GM12878 (cell line): ENCODE results near the gene LIFR. TPM values are rescaled to one million over a fixed set of nuclear protein-coding genes. Genes with fewer than 3 reads are reported as not detected.

Experiments
- ATAC-seq: fragments of 200-7000 bp; cut with Tn5 transposase; 3 replicates; pipeline ENCODE4 v1.9.1; 2020; ENCODE audit warnings: mild to moderate bottlenecking, moderate library complexity
- BruUV-seq: library from RNA; stranded (reverse); fragments of 400-500 nt; replicated peaks from 2 replicates; lab custom pipeline; 2021; lab: Mats Ljungman, UMichigan
- CTCF ChIA-PET: fragments of 300-600 bp; sonication (Branson Sonifier 250); formaldehyde crosslinking; extraction: SDS; loops from one replicate; lab custom pipeline; 2021; ENCODE audit warnings: inconsistent platforms; lab: Yijun Ruan, JAX
- POLR2A ChIA-PET: fragments of 350-600 bp; formaldehyde crosslinking; extraction: SDS; loops from one replicate; lab custom pipeline; 2021; ENCODE audit warnings: inconsistent platforms; lab: Charles Lee
- RAD21 ChIA-PET: fragments of 300-600 bp; sonication (Branson Sonifier 250); formaldehyde crosslinking; loops from one replicate; lab custom pipeline; 2023; ENCODE audit warnings: antibody characterized with exemption; ENCODE audit not compliant: unreplicated experiment; lab: Charles Lee
- SMC1A ChIA-PET: fragments of 300-600 bp; sonication (Branson Sonifier 250); formaldehyde crosslinking; loops from one replicate; lab custom pipeline; 2023; ENCODE audit not compliant: unreplicated experiment, uncharacterized antibody; lab: Charles Lee
- DNase-seq: peaks from one replicate; pipeline ENCODE4 v3.0.0-alpha.2; 2011; ENCODE audit warnings: low read depth, low spot score
- FAIRE-seq: peaks from 3 replicates; lab custom pipeline; 2011; peaks lifted over from hg19 to GRCh38; lab: Jason Lieb, UNC
- H2AFZ ChIP-seq: 2 replicates; pipeline ENCODE4 v1.6.0; 2011; ENCODE audit warnings: low read depth, low read length, control low read depth; ENCODE audit not compliant: control insufficient read depth
- H3K27ac ChIP-seq: 2 replicates; pipeline ENCODE4 v1.5.1; 2011; ENCODE audit warnings: control low read depth; ENCODE audit not compliant: control insufficient read depth, insufficient read depth
- H3K27me3 ChIP-seq, 2 experiments: replicated peaks in 1 of 2; 2 replicates each; pipeline versions ENCODE4 v1.6.0 to v1.6.1; 2011; ENCODE audit warnings: low read length in 1 of 2; ENCODE audit not compliant: control insufficient read depth in 2 of 2, insufficient read depth in 2 of 2
- H3K36me3 ChIP-seq, 2 experiments: 2 replicates each; pipeline ENCODE4 v1.5.1; 2011; ENCODE audit warnings: low read length in 1 of 2; ENCODE audit not compliant: control insufficient read depth in 2 of 2, insufficient read depth in 2 of 2
- H3K4me1 ChIP-seq: 2 replicates; pipeline ENCODE4 v1.6.1; 2011; ENCODE audit warnings: mild to moderate bottlenecking, low read length, moderate library complexity, mixed read lengths; ENCODE audit not compliant: control insufficient read depth, insufficient read depth
- H3K4me2 ChIP-seq: 2 replicates; pipeline ENCODE4 v1.6.0; 2011; ENCODE audit warnings: control low read depth; ENCODE audit not compliant: control insufficient read depth, insufficient read depth
- H3K4me3 ChIP-seq: fragments of 200-600 bp; sonication (generic); 2 replicates; pipeline ENCODE4 v1.5.1; 2016
- H3K79me2 ChIP-seq: 2 replicates; pipeline ENCODE4 v1.6.0; 2011; ENCODE audit warnings: low read length; ENCODE audit not compliant: control insufficient read depth, insufficient read depth
- H3K9ac ChIP-seq: 2 replicates; pipeline ENCODE4 v1.8.0; 2011; ENCODE audit warnings: low read length, control low read depth, mixed read lengths; ENCODE audit not compliant: control insufficient read depth, insufficient read depth
- H3K9me3 ChIP-seq: replicated peaks from 3 replicates; pipeline ENCODE4 v1.5.1; 2011; ENCODE audit warnings: mild to moderate bottlenecking, low read length; ENCODE audit not compliant: control insufficient read depth, insufficient read depth
- H4K20me1 ChIP-seq: 2 replicates; pipeline ENCODE4 v1.6.0; 2011; ENCODE audit not compliant: control insufficient read depth, insufficient read depth
- BCL11A ChIP-seq: IDR thresholded peaks from 2 replicates; pipeline ENCODE4 v1.6.1; 2011; ENCODE audit warnings: low read depth, low read length
- CBX3 ChIP-seq: fragments of 200-600 bp; sonication (generic); IDR thresholded peaks from 2 replicates; pipeline ENCODE4 v1.6.1; 2016; ENCODE audit warnings: low read depth, borderline replicate concordance
- CHD2 ChIP-seq: IDR thresholded peaks from 2 replicates; pipeline ENCODE4 v1.6.1; 2011; ENCODE audit warnings: low read depth, low read length, improper control_type of control experiment, borderline replicate concordance
- KAT2A ChIP-seq: conservative IDR thresholded peaks from 2 replicates; pipeline ENCODE4 v1.6.1; 2011; ENCODE audit warnings: low read depth, low read length; ENCODE audit not compliant: control insufficient read depth
- PAX8 ChIP-seq: fragments of 450-650 bp; IDR thresholded peaks from 2 replicates; pipeline ENCODE4 v1.6.1; 2017; ENCODE audit warnings: mild to moderate bottlenecking, moderate library complexity
- RAD51 ChIP-seq: fragments of 450-650 bp; IDR thresholded peaks from 2 replicates; pipeline ENCODE4 v1.6.1; 2016; ENCODE audit warnings: moderate library complexity, mild to moderate bottlenecking, inconsistent platforms
- SMAD5 ChIP-seq: IDR thresholded peaks from 2 replicates; pipeline ENCODE4 v1.6.1; 2016; ENCODE audit warnings: antibody characterized with exemption, low read depth
- SUPT20H ChIP-seq: IDR thresholded peaks from 2 replicates; pipeline ENCODE4 v1.6.1; 2011; ENCODE audit warnings: low read depth, mild to moderate bottlenecking, low read length, moderate library complexity, borderline replicate concordance; ENCODE audit not compliant: control insufficient read depth
- SUZ12 ChIP-seq: fragments of 200-600 bp; sonication (generic); IDR thresholded peaks from one replicate; pipeline ENCODE4 v1.6.1; 2018; ENCODE audit warnings: antibody characterized with exemption, mild to moderate bottlenecking; ENCODE audit not compliant: unreplicated experiment
- TCF3 ChIP-seq: IDR thresholded peaks from 2 replicates; pipeline ENCODE4 v1.6.1; 2012; ENCODE audit warnings: low read depth, mild to moderate bottlenecking, low read length, borderline replicate concordance; ENCODE audit not compliant: insufficient read depth
- USF1 ChIP-seq: IDR thresholded peaks from 2 replicates; pipeline ENCODE4 v1.6.1; 2011; ENCODE audit warnings: borderline replicate concordance, low read depth, mild to moderate bottlenecking, moderate library complexity, mixed read lengths, low read length; ENCODE audit not compliant: insufficient read depth; ENCODE audit errors: extremely low read length
- ZBTB33 ChIP-seq: fragments of 450-650 bp; IDR thresholded peaks from 2 replicates; pipeline ENCODE4 v1.6.1; 2017; ENCODE audit warnings: mild to moderate bottlenecking
- ZZZ3 ChIP-seq: IDR thresholded peaks from 2 replicates; pipeline ENCODE4 v1.6.1; 2011; ENCODE audit warnings: low read depth; ENCODE audit not compliant: control insufficient read depth, insufficient read length
- WGBS: methylation state at CpG from one replicate; pipeline ENCODE4 v1.1.6; 2016; ENCODE audit warnings: low lambda C conversion rate; ENCODE audit not compliant: insufficient replicate concordance, insufficient coverage; ENCODE audit errors: missing lambda C conversion rate; 5-methylcytosine and 5-hydroxymethylcytosine counted together
- in situ Hi-C: fragments of 300-500 bp; cut with MboI; formaldehyde crosslinking; loops from 9 replicates; pipeline ENCODE4 v1.14.3; 2018; ENCODE audit warnings: mixed read lengths
- intact Hi-C: fragments of 100-400 bp; cut with micrococcal nuclease; formaldehyde crosslinking; loops from one replicate; pipeline ENCODE4 v1.14.2; 2022; ENCODE audit not compliant: unreplicated experiment
- polyA plus RNA-seq, 11 experiments: library from polyadenylated mRNA; depleted of rRNA in 4 of 11; unstranded in 6 of 11; stranded (reverse) in 5 of 11; fragments of >200 nt; fragmentation: Nextera tagmentation in 4 of 11; fragmentation: Illumina TruSeq in 1 of 11; extraction: Ambion mirVana in 4 of 11; extraction: Trizol in 1 of 11; gene quantifications; 1 replicate in 1 of 11; 2 replicates in 10 of 11; pipeline versions ENCODE4 v1.2.1 to v1.2.3, GENCODE V29; 2011 to 2016; ENCODE audit warnings: inconsistent platforms in 2 of 11, missing spikeins in 2 of 11, low read depth in 1 of 11
- total RNA-seq, 4 experiments: library from RNA; depleted of rRNA in 3 of 4; stranded (reverse); fragments of >200 nt in 3 of 4; fragmentation: Illumina TruSeq in 1 of 4; extraction: Trizol in 1 of 4; gene quantifications; 2 replicates each; pipeline versions ENCODE4 v1.2.1 to v1.2.3, GENCODE V29; 2013 to 2021

The LIFR gene
- total and polyA plus RNA-seq, 10 of the 15 experiments (the other 5 are each of a cell fraction or from before 2014, with no cell fraction given): 0.10 TPM; not detected in 9

GRCh38 chr5:38447786-38448185 is 108.7 kb downstream of the LIFR start (continued):
- TF ChIP-seq TCF3: no peak
- TF ChIP-seq KAT2A: no peak
- TF ChIP-seq ZBTB33: no peak
- TF ChIP-seq BCL11A: no peak
- TF ChIP-seq CBX3: no peak
- no peak for TF ChIP-seq SMAD5
- TF ChIP-seq PAX8: no peak
- TF ChIP-seq USF1: no peak
- TF ChIP-seq SUPT20H: no peak
- no peak for TF ChIP-seq RAD51
- TF ChIP-seq SUZ12: no peak

GRCh38 chr5:38447056-38447455 is 109.4 kb downstream of the LIFR start:
- in situ Hi-C loops (loop anchor here (25.0 kb wide), 1 partner anchor 640 kb away; no protein-coding TSS in a partner anchor), intact Hi-C loops (no loop called here)
- no peak overlapping the region for H3K9ac ChIP-seq
- TF ChIP-seq ZZZ3 (no peak), USF1 (no peak), CHD2 (no peak), BCL11A (no peak), SMAD5 (no peak)
- ChIA-PET POLR2A (no interaction called here), CTCF (interaction anchor here (0.6 kb wide), 1 partner anchor 10 kb away, joined by 5 read pairs; no protein-coding TSS in a partner anchor), SMC1A (no interaction called here), RAD21 (no interaction called here)
- H3K4me2 ChIP-seq: no peak overlapping the region
- H3K36me3 ChIP-seq: no peaks in the 10 kb centered on the region
- H3K4me1 ChIP-seq: no peaks in the 10 kb centered on the region
- peaks cover 0 to 10% of the 10 kb centered on the region in 2 experiments for H3K27me3 ChIP-seq
- DNase-seq: no peak
- no peak for FAIRE-seq
- H3K9me3 ChIP-seq: no peaks in the 10 kb centered on the region; the same call in 2 of the 3 replicates
- no peak overlapping the region for H3K27ac ChIP-seq
- ATAC-seq: no peak
- BruUV-seq: no TSS peak
- 28% methylated on average over 2 of the region's 2 CpGs for WGBS
- no peak overlapping the region for H3K4me3 ChIP-seq
- no peaks in the 10 kb centered on the region for H4K20me1 ChIP-seq
- no peak overlapping the region for H2AFZ ChIP-seq
- no peaks in the 10 kb centered on the region for H3K79me2 ChIP-seq
